Mucosa of stomach (tissue), 1 donor: Measurements from ENCODE around the gene JMY.
"Not testable (repeated sequence)": the region's sequence is repeated elsewhere in the genome, so short reads cannot be mapped to it uniquely, and the experiment has no call there.

Source experiments
- H3K27me3 ChIP-seq: one replicate; pipeline ENCODE4 v1.7.0; 2013; ENCODE audit warnings: mild to moderate bottlenecking, low read length; ENCODE audit not compliant: control insufficient read depth, insufficient read depth
- H3K36me3 ChIP-seq: one replicate; pipeline ENCODE4 v1.7.0; 2013; ENCODE audit warnings: low read length; ENCODE audit not compliant: control insufficient read depth, insufficient read depth
- H3K4me1 ChIP-seq: one replicate; pipeline ENCODE4 v1.7.0; 2013; ENCODE audit warnings: mild to moderate bottlenecking, low read length; ENCODE audit not compliant: control insufficient read depth, insufficient read depth
- H3K4me3 ChIP-seq: one replicate; pipeline ENCODE4 v1.7.0; 2013; ENCODE audit warnings: low read length
- H3K9ac ChIP-seq: one replicate; pipeline ENCODE4 v1.7.0; 2013; ENCODE audit warnings: mild to moderate bottlenecking, low read length, moderate library complexity
- H3K9me3 ChIP-seq: one replicate; pipeline ENCODE4 v1.7.0; 2013; ENCODE audit warnings: mild to moderate bottlenecking, low read length, moderate library complexity; ENCODE audit not compliant: control insufficient read depth
- donor health status: Pancreatic carcinoma.

JMY gene

GRCh38 chr5:79242242-79243039 is 6.5 kb downstream of the JMY start:
- Histone ChIP-seq H3K27me3 (peaks cover 1% of the 10 kb centered on the region), H3K4me1 (peaks cover 6% of the 10 kb centered on the region), H3K9ac (no peak overlapping the region), H3K36me3 (no peaks in the 10 kb centered on the region), H3K4me3 (no peak overlapping the region), H3K9me3 (no peaks in the 10 kb centered on the region)

- Histone ChIP-seq H3K4me1 (peaks cover 5% of the 10 kb centered on the region), H3K4me3 (no peak overlapping the region), H3K36me3 (no peaks in the 10 kb centered on the region), H3K27me3 (no peaks in the 10 kb centered on the region), H3K9me3 (no peaks in the 10 kb centered on the region), H3K9ac (no peak overlapping the region)
These were observed 7.3 kb downstream of the JMY start for GRCh38 chr5:79243224-79243623.

- H3K4me3 ChIP-seq, H3K9ac ChIP-seq, H3K9me3 ChIP-seq, H3K27me3 ChIP-seq, H3K4me1 ChIP-seq, H3K36me3 ChIP-seq: not testable (repeated sequence)
These were observed 18.1 kb downstream of the JMY start for GRCh38 chr5:79254067-79254466.

- no peak overlapping the region for H3K9ac ChIP-seq
- no peaks in the 10 kb centered on the region for H3K27me3 ChIP-seq
- no peak overlapping the region for H3K4me3 ChIP-seq
- H3K9me3 ChIP-seq: no peaks in the 10 kb centered on the region
- no peaks in the 10 kb centered on the region for H3K4me1 ChIP-seq
- no peaks in the 10 kb centered on the region for H3K36me3 ChIP-seq
These were observed 20.0 kb downstream of the JMY start for GRCh38 chr5:79255786-79256557.

GRCh38 chr5:79256563-79256962 is 20.6 kb downstream of the JMY start:
- Histone ChIP-seq H3K9ac (no peak overlapping the region), H3K4me1 (no peaks in the 10 kb centered on the region)

GRCh38 chr5:79257314-79257713 is 21.4 kb downstream of the JMY start:
- H3K27me3 ChIP-seq: no peaks in the 10 kb centered on the region
- no peak overlapping the region for H3K4me3 ChIP-seq
- H3K9ac ChIP-seq: no peak overlapping the region
- H3K4me1 ChIP-seq: no peaks in the 10 kb centered on the region
- H3K36me3 ChIP-seq: no peaks in the 10 kb centered on the region
- no peaks in the 10 kb centered on the region for H3K9me3 ChIP-seq

More at GRCh38 chr5:79256563-79256962, 20.6 kb downstream of the JMY start:
- no peaks in the 10 kb centered on the region for H3K9me3 ChIP-seq
- no peaks in the 10 kb centered on the region for H3K36me3 ChIP-seq
- H3K27me3 ChIP-seq: no peaks in the 10 kb centered on the region
- no peak overlapping the region for H3K4me3 ChIP-seq

- Histone ChIP-seq H3K9ac (no peak overlapping the region), H3K9me3 (no peaks in the 10 kb centered on the region), H3K4me3 (no peak overlapping the region), H3K4me1 (no peaks in the 10 kb centered on the region), H3K27me3 (no peaks in the 10 kb centered on the region), H3K36me3 (no peaks in the 10 kb centered on the region)
These were observed 22.9 kb downstream of the JMY start for GRCh38 chr5:79258801-79259200.

- H3K36me3 ChIP-seq: no peaks in the 10 kb centered on the region
- H3K4me1 ChIP-seq: no peaks in the 10 kb centered on the region
- no peak overlapping the region for H3K9ac ChIP-seq
- no peaks in the 10 kb centered on the region for H3K27me3 ChIP-seq
- H3K4me3 ChIP-seq: no peak overlapping the region
- no peaks in the 10 kb centered on the region for H3K9me3 ChIP-seq
These were observed 23.5 kb downstream of the JMY start for GRCh38 chr5:79259383-79259782.

GRCh38 chr5:79259810-79260209 is 23.9 kb downstream of the JMY start:
- no peak overlapping the region for H3K4me3 ChIP-seq
- H3K4me1 ChIP-seq: no peaks in the 10 kb centered on the region
- no peak overlapping the region for H3K9ac ChIP-seq
- H3K36me3 ChIP-seq: no peaks in the 10 kb centered on the region
- no peaks in the 10 kb centered on the region for H3K27me3 ChIP-seq
- no peaks in the 10 kb centered on the region for H3K9me3 ChIP-seq

GRCh38 chr5:79261897-79262296 is 26.0 kb downstream of the JMY start:
- Histone ChIP-seq H3K36me3 (no peaks in the 10 kb centered on the region), H3K4me3 (no peak overlapping the region), H3K9me3 (no peaks in the 10 kb centered on the region), H3K27me3 (no peaks in the 10 kb centered on the region), H3K4me1 (no peaks in the 10 kb centered on the region), H3K9ac (no peak overlapping the region)

- no peaks in the 10 kb centered on the region for H3K9me3 ChIP-seq
- no peaks in the 10 kb centered on the region for H3K4me1 ChIP-seq
- H3K27me3 ChIP-seq: no peaks in the 10 kb centered on the region
- no peaks in the 10 kb centered on the region for H3K36me3 ChIP-seq
- H3K9ac ChIP-seq: no peak overlapping the region
- no peak overlapping the region for H3K4me3 ChIP-seq
These were observed 27.4 kb downstream of the JMY start for GRCh38 chr5:79263290-79263689.

GRCh38 chr5:79267180-79267579 is 31.2 kb downstream of the JMY start:
- no peaks in the 10 kb centered on the region for H3K4me1 ChIP-seq
- H3K9me3 ChIP-seq: no peaks in the 10 kb centered on the region
- H3K4me3 ChIP-seq: no peak overlapping the region
- no peaks in the 10 kb centered on the region for H3K36me3 ChIP-seq
- no peak overlapping the region for H3K9ac ChIP-seq
- no peaks in the 10 kb centered on the region for H3K27me3 ChIP-seq
